ENCODE results near the gene GRN. TPM values are rescaled to one million over a fixed set of nuclear protein-coding genes. Genes with fewer than 3 reads are reported as not detected.

Gene GRN
- total RNA-seq, 1 experiment from 2014 or later = 127 TPM

DNA sequence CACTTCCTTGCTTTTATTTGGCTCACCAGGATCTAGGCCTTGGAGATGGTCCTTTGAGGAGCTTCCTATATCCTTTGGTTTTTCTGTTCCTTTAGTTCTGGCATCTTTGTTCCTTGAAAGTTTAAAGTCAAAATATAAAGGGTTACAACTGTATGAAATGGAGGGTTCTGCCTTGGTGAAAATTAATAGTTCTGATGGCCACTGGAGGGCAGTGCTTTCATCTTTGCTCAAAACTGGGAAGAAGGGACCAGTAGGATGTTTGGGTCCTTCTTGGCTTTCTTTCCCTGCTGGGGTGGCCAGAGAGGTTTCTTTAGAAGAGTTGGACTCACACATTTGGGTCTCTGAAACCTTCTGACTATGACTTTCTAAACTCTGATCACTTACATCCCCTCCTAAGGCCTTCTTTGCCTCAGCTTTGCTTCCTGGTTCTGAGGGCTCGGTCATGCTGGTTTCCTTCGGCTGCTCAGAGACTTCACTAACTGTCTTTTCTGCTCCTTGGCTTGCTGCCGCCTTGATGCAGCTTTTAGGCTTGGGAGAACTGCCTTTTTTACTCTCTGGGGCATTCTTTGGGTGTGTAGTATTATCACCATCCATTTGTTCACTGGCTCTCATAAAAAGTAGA is 55.2 kb downstream of the GRN start:
- WGBS (ENCODE audit: extremely low coverage, insufficient read length, low lambda C conversion rate) = no CpG with 5 or more reads among the region's 3 CpGs
- Mint-ChIP-seq H3K27me3 (ENCODE audit: low read depth) (peaks cover 1% of the 10 kb centered on the region; the same call in 1 of the 2 replicates), H3K4me1 (no peaks in the 10 kb centered on the region), H3K27ac (peak overlapping the region in 1 of 3 experiments; percentile 40; a peak in 2 of 7 replicates), H3K4me3 (no peak overlapping the region), H3K9me3 (no peaks in the 10 kb centered on the region; a peak in 1 of 5 replicates), H3K36me3 (ENCODE audit: insufficient read depth in 1 of 3, low read depth in 3 of 3) (peaks cover 25 to 73% (median 59%) of the 10 kb centered on the region in 3 experiments; a peak in 6 of 7 replicates)
- Histone ChIP-seq H3K79me1 (ENCODE audit: insufficient read depth, low read depth, low read length, poor library complexity, severe bottlenecking) (no peaks in the 10 kb centered on the region), H4K91ac (ENCODE audit: insufficient read length, low read depth, low read length) (no peak overlapping the region), H3K23me2 (ENCODE audit: insufficient read length, low read depth, low read length, poor library complexity, severe bottlenecking) (no peaks in the 10 kb centered on the region), H4K5ac (ENCODE audit: insufficient read length, low read depth, low read length) (no peak overlapping the region), H3K23ac (ENCODE audit: insufficient read length, low read depth, low read length) (no peak overlapping the region), H3K4me2 (ENCODE audit: insufficient read depth, insufficient read length, low read length) (no peak overlapping the region), H3K9me3 (ENCODE audit: control insufficient read depth, low read depth, low read length) (no peaks in the 10 kb centered on the region), H3K56ac (ENCODE audit: insufficient read length, low read depth, low read length) (no peak overlapping the region), H3K27me3 (ENCODE audit: insufficient read depth, low read length) (no peaks in the 10 kb centered on the region), H3T11ph (ENCODE audit: low read length) (no peak overlapping the region), H2BK12ac (ENCODE audit: insufficient read length, low read depth, low read length) (no peak overlapping the region), H3K79me2 (ENCODE audit: insufficient read depth, low read length) (no peaks in the 10 kb centered on the region), H2BK15ac (ENCODE audit: low read depth, low read length) (no peak overlapping the region), H3K14ac (ENCODE audit: insufficient read depth, low read length) (no peak overlapping the region), H2BK5ac (ENCODE audit: insufficient read length, low read length) (no peak overlapping the region), H3K9ac (ENCODE audit: extremely low read depth, insufficient read length, low read length) (no peak overlapping the region), H3K4me1 (ENCODE audit: insufficient read depth, low read length) (no peaks in the 10 kb centered on the region), H3K4ac (ENCODE audit: low read depth, low read length) (no peak overlapping the region), H4K8ac (replicated peaks; ENCODE audit: insufficient read length, low read depth, low read length) (no peak overlapping the region), H2BK120ac (ENCODE audit: low read depth, low read length, poor library complexity, severe bottlenecking) (no peak overlapping the region), H2AK5ac (ENCODE audit: insufficient read length, low read length) (no peak overlapping the region), H4K20me1 (ENCODE audit: control insufficient read depth, insufficient read depth, insufficient read length) (no peaks in the 10 kb centered on the region), H2AFZ (ENCODE audit: low read length) (no peak overlapping the region), H3K27ac (ENCODE audit: insufficient read length, low read depth, low read length) (no peak overlapping the region), H3K18ac (ENCODE audit: insufficient read length, low read depth, low read length) (no peak overlapping the region), H2BK20ac (ENCODE audit: low read depth, low read length, poor library complexity, severe bottlenecking) (no peak overlapping the region)
- TF ChIP-seq, protein P1, sequence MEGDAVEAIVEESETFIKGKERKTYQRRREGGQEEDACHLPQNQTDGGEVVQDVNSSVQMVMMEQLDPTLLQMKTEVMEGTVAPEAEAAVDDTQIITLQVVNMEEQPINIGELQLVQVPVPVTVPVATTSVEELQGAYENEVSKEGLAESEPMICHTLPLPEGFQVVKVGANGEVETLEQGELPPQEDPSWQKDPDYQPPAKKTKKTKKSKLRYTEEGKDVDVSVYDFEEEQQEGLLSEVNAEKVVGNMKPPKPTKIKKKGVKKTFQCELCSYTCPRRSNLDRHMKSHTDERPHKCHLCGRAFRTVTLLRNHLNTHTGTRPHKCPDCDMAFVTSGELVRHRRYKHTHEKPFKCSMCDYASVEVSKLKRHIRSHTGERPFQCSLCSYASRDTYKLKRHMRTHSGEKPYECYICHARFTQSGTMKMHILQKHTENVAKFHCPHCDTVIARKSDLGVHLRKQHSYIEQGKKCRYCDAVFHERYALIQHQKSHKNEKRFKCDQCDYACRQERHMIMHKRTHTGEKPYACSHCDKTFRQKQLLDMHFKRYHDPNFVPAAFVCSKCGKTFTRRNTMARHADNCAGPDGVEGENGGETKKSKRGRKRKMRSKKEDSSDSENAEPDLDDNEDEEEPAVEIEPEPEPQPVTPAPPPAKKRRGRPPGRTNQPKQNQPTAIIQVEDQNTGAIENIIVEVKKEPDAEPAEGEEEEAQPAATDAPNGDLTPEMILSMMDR (conservative IDR thresholded peaks at IDR 0.05) = peak; percentile 67
- no peak for DNase-seq

Other genes with a start within 250 kb of the GRN start
- gene HDAC5, start 221.7 kb upstream of the GRN start, total RNA-seq (2021) = 39.5 and 41.3 TPM in 2 replicates
- 23.3 and 24.1 TPM in 2 replicates for gene HROB, start 203.4 kb upstream of the GRN start, total RNA-seq (2021)
- gene ASB16, start 174.6 kb upstream of the GRN start, total RNA-seq (2021) = 0.31 and 0.90 TPM in 2 replicates
- gene TMUB2, start 158.3 kb upstream of the GRN start, total RNA-seq (2021) = 20.6 and 22.9 TPM in 2 replicates
- gene ATXN7L3, start 145.4 kb upstream of the GRN start, total RNA-seq (2021) = 125 and 134 TPM in 2 replicates
- gene UBTF, start 125.6 kb upstream of the GRN start, total RNA-seq (2021) = 151 and 164 TPM in 2 replicates
- gene SLC4A1, start 77.2 kb upstream of the GRN start, total RNA-seq (2021) = 0.13 TPM in 1 of 2 replicates, not detected in the other
- gene RUNDC3A, start 36.7 kb upstream of the GRN start, total RNA-seq (2021) = 2.2 and 3.8 TPM in 2 replicates
- gene SLC25A39, start 20.5 kb upstream of the GRN start, total RNA-seq (2021) = 227 and 235 TPM in 2 replicates
- gene FAM171A2, start 18.6 kb downstream of the GRN start, total RNA-seq (2021) = 27.3 and 27.5 TPM in 2 replicates
- 8.3 and 10.1 TPM in 2 replicates for gene ITGA2B, start 44.3 kb downstream of the GRN start, total RNA-seq (2021)
- gene GPATCH8, start 158.1 kb downstream of the GRN start, total RNA-seq (2021) = 49.1 and 51.5 TPM in 2 replicates
- 17.4 and 18.2 TPM in 2 replicates for gene FZD2, start 212.2 kb downstream of the GRN start, total RNA-seq (2021)

All from H9 (cell line).